ELR (cell line): ENCODE measurements around the gene CDKAL1.
"Not testable (repeated sequence)": the region's sequence is repeated elsewhere in the genome, so short reads cannot be mapped to it uniquely, and the experiment has no call there.

Experiments used
- DNase-seq: peaks from one replicate; pipeline ENCODE4 v3.0.0-alpha.2; 2015; ENCODE audit warnings: low read depth

Gene CDKAL1

DNA sequence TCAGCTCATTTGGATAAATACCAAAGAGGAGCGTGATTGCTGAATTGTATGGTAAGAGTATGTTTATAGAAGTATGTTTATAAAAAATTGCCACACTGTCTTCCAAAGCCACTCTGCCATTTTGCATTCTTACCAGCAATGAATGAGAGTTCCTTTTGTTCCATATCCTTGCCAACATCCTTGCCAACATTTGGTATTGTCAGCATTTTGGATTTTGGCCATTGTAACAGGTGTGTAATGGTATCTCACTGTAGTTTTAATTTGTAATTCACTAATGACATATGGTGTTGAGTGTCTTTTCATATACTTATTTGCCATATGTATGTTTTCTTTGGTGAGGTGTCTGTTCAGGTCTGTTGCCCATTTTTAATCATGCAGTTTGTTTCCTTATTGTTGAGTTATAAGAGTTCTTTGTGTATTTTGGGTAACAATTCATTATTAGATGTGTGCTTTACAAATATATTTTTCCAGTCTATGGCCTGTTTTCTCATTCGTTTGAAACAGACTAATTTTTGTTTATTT is 539.1 kb downstream of the CDKAL1 start:
- DNase-seq = no peak

DNA sequence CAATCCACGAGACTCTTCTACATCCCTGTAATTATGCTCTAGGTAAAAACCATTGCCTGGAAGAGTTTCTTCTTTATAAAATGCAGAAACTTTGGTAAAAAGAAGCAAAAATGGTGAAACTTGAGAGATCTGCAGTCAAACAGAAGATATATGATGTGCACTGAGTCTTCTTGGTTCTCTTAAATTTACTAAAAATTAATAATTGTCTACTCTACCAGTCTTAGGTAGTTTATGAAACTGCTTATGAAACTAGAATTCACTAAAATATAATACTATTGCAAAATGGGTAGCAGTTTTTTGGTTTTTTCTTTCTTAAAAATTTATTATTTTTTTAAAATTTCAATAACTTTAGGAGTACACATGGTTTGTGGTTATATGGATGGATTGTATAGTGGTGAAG is 540.2 kb downstream of the CDKAL1 start:
- DNase-seq = no peak

DNA sequence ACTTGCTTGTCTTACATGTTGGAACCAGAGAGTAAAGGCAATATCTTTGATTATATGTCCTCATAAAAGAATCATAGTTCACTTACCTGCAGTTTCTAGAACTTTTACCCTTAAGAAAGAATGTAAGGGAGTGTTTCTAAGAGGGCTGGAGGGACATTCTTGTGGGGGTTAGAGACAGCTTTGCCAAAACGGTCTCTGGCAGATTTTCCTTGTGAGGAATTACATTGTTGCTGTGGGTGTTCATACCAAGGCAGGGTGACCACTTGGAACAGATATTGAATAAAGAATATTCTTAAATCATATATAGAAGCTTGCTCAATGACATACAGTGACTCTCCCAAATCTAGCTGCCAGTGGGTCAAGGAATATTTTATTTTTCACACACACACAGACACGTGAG is 541.7 kb downstream of the CDKAL1 start:
- no peak for DNase-seq

DNA sequence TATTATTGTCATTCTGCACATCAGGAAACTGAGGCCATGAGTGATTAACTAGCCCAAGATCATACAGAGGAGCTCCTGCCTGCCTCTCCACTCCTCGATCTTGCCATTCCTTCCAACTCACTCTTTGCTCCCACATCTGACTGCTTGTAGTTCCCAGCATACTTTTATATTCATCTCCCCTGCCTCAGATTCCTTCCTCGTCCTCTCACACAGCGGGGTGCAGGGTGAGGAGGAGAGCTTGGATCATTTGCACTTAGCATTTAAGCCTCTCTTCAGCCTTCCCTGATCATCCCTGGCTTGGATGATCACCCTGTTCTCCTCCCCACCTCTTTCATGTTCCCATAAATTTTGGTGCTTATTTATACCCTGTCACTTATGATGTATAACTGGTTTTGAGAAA is 544.2 kb downstream of the CDKAL1 start:
- no peak for DNase-seq

DNA sequence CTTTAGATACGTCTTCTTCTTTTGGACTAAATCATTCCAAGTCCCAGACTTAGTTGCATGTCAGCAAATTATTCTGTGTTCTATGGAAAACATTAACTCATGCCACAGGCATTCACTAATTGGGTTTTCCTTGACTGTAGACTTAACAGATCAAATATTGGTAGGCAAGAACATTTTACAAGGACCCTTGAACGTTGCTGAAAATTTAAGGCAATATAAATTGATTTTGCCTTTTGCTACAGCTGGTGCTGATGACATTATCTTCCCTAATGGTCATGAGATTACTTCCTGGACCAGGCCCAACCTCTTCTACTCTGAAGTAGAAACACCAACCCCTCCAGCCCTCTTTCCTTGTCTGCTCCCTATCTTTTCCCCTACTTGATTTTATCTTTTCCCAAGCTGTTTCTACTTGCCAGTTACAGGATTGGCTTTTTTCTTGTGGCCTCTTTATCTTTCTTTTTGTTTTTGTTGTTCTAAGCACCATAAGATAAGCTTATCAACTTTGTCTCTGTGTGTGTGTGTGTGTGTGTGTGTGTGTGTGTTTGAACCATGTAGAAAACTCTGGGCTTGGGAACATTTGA is 545.3 kb downstream of the CDKAL1 start:
- DNase-seq = no peak

DNA sequence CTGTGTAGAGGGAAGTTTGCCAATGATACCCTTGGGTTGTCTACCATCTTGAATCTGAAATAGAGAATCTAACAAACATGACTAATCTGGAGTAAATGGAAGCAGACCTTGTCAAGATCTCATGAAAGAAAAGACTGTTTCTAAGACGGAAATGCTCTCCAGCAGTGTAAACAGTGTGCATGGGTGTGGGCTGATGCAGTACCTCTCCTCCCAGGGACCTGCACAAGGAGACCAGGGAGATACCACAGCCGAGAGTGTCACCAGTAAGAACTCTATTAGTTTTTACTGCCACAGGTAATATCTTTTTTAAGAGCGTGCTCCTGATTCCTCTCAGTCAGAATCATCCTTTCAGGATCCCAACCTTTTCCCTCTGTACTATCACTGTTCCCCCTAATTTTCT is 546.0 kb downstream of the CDKAL1 start:
- no peak for DNase-seq

DNA sequence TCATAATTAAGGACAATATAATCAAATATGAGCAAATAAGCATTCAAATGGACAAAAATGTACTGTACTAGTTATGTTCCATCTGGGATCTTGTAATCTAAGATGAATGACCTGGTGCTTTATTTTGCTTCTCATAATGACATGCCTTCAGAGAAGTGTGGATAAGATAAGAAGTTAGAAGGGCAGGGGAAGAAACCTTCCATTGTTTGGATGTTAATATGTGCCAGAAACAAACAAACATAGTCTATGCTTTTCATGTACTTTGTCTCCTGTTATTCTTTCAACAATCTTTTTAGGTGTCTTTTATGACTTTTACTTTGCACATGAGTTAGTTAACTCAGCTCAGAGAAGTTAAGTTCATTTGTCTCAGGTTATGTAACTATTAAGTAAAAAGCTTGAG is 547.8 kb downstream of the CDKAL1 start:
- DNase-seq = no peak

DNA sequence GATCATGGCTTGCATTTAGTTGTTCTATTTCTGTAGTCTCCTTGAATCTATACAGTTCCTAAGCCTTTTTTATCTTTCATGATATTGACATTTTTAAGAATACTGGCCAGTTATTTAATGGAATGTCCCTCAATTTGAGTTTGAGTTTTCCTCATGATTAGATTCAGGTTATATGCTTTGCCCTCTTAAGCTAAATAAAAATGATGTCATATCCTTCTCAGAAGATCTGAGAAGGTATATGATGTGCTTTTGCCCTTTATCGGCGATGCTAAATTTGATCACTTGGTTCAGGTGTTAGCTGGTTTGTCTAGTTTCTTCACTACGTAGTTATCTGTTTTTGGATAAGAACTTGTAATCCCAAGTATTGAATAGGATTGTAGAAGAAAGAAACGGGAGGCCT is 549.5 kb downstream of the CDKAL1 start:
- no peak for DNase-seq

DNA sequence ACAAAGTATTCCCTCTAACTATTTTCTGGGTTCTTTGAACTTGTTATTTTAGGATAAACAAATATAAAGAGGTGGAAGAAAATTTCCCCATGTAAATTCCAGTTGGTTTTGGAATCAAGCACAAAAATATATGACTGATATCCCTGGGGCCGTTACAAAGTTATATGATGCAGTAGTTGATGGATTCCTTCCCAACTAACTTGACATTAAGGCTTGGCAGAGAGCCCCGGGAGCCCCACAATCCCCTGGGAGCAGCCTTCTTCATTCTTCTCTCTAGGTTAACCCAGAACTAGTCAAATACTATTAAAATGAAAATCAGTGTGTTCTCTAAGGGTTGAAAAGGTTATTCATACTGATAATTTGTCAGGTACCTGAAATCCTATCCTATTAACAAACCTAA is 550.4 kb downstream of the CDKAL1 start:
- DNase-seq = no peak

DNA sequence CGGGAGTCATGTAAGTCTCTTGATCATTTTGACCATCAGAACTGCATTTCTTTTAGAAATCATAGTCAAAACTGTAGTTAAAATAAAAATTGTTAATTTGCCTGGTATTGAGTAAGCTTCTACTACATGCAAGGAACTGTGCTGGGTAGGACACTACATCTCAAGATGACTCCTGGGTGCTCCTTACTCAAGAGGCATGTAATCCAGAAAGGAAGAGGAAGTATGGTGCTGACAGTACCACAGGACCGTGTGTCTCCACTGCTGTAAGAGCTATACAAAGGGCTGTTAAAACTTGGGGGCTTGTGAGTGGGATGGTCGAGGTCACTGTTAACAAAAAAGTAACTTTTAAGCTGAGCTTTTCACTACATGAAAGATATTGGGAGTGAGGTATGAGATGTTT is 551.0 kb downstream of the CDKAL1 start:
- no peak for DNase-seq

DNA sequence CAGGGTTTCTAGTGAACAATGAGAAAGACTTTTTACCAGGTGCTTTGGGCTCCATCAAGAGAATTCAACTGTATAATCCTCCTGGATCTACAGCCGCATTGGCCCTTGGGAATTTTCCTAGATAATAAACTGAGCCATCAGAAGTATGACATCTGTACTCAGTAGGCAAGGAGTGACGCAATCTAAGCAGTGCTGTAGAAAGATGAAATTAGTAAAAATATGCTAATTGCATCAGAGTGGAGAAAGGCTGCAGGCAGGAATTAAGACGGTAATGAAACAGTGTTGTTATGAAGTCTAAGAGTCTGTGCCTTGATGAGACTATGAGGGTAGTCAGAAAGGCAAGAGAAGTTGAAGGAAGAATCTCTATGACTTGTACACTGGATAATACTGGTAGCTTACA is 551.4 kb downstream of the CDKAL1 start:
- DNase-seq = no peak

DNA sequence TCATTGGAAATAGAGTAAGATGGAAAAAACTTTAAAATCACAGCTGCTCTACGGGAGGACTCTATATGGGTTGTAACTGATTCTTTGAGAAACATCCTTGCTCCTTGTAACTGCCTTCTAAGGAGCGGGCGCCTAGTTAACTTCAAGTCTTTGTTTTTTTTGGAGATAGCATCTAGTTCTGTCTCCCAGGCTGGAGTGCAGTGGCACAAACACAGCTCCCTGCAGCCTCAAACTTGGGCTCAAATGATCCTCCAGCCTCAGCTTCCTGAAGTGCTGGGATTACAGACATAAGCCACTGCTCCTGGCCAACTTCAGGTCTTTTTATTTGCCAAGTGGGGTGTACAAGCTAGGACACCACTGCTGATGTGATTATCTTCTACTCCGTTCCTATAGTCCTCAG is 552.9 kb downstream of the CDKAL1 start:
- DNase-seq = no peak

DNA sequence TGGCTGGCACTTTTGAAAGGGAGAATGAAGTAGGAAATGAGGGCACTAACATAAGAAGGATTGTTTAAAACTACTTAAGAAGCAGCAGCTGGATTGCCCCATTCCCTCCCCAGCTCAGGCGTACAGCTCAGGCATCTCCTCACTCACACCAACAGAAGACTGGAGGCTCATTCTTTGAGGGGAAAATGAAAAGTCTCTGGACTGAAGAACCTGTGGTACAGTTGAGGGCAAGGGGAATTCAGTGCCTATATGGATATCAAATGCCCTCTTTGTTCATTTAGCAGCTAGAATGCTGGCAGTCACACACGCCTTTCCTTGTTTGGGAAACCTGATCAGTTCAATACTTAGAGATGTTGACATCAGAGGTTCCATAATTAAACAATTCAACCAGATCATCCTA is 557.2 kb downstream of the CDKAL1 start:
- DNase-seq = no peak

DNA sequence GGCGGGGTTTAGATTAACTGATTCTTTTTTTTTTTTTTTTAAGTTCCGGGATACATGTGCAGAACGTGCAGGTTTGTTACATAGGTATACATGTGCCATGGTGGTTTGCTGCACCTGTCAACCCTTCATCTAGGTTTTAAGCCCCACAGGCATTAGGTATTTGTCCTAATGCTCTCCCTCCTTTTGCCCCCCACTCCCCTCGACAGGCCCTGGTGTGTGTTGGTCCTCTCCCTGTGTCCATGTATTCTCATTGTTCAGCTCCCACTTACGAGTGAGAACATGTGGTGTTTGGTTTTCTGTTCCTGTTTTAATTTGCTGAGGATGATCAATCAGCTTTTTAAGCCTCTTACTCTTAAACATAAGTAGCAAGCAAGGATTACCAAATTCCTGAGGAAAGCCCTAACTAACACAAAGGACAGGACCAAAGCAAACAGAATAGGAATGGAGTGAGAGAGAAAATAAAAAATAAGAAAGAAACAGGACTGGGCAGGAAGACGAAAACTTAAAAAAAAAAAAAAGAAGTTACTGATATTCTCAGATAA is 558.0 kb downstream of the CDKAL1 start:
- not testable (repeated sequence) for DNase-seq

DNA sequence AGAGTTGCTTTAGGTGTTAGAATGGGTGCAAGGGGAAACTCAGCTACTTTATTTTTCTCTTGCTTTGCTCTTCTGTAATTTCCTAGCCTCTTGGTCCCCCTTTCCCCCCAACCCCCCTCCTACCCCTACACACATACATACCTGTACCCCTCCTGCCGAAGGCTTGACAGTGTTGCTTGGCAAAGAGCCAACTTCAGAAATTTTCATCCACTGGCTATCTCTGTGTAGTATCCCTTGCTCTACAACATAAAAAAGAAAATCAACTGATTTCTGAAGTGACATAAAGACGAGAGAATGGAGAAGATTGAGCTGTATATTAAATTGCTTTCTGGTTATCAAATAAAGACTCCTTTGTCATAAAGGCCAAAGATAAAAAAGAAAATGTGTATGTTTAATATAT is 561.2 kb downstream of the CDKAL1 start:
- DNase-seq = no peak

DNA sequence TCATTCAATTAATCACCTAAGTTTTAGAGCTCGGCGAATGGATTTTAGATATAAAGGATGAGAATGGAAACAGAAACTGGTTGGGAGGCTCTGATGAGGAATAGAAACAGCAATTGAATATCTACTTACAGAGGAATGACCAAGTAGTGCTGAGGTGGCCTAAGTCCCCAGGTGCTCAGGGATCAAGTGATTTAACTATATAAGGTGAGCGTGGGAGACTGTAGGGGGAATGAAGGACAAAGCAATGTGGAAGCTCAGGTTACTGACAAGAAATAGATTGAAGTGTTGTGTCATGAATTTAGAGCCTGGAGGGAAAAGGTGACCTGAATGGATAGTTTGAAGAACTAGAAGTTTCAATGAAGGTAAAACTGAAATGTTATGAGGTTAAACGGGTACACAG is 563.9 kb downstream of the CDKAL1 start:
- DNase-seq = no peak

DNA sequence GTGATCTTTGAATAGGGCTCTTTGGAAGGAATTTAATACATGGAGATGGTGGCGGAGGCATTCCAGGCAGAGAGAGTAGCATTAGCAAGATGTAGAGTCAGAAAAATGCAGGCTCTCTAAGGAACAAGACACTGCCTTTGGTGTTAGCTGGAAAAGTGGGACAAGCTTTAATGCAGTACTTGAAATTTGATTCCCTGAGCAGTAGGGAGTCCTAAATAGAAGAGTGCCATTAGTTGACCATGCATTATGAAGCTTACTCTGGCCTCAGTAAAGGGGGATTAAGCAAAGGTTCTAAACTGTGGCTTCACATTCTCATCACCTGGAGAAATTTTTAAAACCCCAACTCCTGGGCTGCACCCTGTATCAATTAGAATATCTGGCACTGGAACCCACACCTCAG is 564.5 kb downstream of the CDKAL1 start:
- DNase-seq = no peak

DNA sequence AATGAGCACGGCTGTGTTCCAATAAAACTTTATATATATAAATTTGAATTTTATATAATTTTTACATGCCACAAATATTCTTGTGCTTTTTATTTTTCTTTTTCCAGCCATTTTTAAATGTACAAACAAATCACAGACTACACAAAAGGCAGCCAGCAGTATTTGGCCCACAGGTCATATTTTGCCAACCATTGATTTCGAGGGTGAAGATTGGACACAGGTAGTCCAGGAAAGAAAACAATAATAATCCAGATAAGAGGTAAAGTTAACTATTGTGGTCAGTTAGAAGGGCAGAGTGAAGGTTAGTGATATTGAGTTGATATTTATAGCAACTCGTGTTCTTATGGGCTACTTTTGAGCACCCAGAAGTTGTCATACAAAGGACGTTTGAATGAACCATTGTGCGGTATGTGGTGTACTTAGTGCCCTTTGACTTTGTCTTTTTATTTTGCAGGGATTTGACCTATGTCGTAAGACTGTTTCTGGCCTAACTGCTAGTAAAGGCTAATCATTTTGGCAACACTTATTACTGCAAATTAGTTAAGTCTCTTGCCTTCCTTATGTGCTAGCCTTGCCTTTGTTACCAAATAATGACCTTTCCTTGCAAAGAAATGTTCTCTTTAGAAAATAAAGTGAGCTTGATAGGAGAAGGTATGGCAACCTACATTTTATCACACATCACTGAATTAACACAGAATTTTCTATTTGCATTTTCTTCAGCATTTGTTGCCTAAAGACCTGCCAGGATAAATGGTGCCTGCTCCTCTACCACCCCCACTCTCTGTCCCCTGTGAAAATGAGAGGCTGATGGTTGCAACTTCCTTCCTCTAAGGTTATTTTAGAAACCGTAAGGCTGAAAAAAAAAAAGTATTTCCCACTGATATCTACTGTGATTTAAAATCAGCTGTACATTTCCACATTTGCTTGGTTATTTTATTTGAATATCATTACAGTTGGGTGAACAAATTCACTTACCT is 565.4 kb downstream of the CDKAL1 start:
- DNase-seq = no peak

DNA sequence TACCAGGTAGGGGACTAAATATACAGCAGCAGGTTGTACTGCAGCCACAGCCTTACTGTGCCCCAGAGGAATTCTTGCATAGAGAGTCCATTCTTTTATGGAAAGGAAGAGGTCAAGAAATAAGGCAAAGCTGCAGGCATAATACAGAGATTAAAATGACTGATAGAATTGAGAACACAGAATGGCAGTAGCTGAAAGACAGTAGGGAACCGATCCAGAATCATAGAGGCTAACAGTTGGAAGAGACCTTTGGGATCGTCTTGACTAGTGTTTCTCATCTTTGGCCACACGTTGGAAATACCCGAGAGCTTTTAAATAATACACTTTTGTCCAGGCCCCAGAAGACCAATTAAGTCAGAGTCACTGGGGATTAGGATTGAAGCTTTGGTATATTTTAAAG is 566.7 kb downstream of the CDKAL1 start:
- no peak for DNase-seq

DNA sequence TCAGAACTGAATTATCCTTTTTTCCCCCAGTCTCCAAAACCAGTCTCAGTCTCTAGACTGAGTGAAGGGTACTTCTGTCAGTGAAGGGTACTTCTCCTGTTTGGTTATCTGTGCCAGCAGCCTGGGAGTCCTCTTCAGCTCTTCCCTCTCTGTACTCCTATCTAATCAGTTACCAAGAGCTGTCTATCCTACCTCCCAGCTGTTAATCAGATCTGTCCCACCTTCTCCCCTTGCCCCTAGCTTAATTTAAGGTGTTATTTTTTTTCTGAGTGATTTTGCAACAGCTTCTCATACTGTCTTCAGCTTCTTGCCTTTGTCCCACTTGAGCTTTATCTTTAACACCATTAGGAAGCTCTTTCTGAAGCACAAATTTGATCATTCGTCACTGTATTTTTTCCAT is 567.4 kb downstream of the CDKAL1 start:
- DNase-seq = no peak

DNA sequence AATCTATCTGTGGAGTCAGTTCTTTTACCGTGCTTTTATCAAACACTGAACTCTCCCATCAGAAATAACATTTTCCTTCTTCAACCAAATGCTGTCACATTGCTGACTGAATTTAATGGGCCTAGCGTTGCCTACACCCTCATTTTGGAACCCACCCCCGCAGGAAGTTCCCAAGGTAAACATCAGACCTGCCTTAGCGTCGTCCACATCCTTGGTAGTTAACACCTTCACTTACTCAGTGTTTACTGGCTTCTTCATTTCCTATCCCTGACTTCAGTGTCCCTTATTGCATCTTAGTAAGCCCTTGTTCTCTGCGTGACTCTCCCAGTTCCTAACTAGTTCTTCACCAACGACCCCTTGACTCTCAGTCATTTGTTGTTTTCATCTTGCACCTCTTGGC is 567.9 kb downstream of the CDKAL1 start:
- DNase-seq = no peak

DNA sequence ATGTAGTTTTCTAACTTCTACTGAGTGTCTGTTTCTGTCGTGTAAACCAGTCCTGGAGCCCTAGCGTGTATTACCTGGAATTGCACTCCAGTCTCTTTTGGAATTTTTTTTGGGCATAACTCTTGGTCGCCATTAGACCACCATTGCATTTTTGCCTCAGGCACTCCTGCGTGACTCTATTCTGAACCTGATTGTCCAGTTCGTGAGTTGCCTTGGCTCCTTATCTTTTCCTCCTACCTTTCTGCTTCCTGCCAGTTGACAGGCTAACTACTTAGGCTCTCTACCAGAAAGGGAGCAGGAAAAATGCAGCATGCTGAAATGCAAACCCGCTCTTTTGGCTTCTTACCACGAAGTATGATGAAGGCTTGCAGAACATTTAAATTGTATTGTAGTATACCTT is 568.4 kb downstream of the CDKAL1 start:
- DNase-seq = no peak

DNA sequence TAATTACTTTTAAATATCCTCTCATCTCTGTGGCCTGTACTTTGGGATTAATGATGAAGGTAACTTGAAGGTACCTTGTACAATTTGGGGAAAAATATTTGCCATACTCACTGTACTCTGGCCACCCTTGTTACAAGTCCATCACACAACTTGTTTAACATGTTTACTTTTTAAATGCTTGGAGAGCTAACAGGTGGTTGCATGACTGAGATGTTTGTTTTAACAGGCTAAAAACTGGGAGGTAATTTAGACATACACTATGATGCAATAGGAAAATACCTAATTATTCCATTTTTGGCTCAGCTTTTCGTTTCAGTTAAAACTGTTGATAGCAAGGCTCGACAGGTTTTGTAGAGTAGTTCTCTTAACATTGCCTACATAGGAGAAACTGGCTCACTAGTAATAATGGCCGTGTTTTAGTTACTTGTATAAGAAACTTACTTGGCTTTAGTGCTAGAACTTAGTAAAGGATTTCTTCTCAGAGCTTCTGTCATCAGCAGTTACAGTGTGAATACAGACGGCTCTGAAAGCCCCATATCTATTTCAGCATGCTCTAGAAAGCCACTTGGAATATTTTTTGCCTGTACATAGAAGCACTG is 569.5 kb downstream of the CDKAL1 start:
- DNase-seq = no peak
